ENCODE data around the gene PTPRN2.

DNA sequence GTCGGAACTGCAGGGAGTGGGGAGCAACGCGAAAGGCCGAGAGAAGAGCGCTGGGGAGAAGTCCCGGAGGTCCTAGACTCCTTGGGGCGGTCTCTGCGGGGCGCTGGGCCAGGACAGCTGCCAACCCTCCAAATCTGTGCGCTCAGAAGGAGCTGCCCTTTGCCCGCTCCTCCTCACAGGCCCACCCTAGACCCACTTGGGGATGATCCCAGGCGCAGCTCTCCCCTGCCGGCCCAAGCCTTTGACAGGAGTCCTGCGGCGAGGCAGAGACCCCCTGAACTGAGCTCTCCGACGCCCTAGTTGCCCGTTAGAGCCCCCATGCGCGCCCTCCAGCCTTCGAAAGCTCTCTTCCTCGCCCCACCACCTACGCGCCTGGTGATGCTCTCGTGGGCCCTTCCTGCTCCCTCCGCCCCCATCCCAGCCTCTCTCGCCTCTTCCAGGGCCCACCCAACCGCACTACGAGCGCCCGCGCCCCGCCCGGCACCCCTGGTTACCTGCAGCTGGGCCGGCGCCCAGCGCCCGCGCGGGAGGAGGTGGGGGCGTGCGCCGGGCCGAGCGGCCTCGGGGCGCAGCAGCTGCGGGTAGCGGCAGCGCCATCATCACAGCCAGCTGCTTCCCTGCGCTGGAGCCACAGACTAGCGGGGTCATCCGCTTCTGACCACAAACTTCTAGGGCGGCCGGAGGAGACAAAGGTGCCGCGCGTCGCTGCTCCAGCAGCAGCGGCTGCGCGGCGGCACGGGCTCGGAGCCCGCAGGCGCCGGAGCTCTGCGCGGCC lies 897.4 kb downstream of the PTPRN2 start:
- TF ChIP-seq SUZ12 (IDR thresholded peaks at IDR 0.05), result no peak
- TF ChIP-seq SP1 (IDR thresholded peaks at IDR 0.05), result no peak
- TF ChIP-seq BHLHE40 (IDR thresholded peaks at IDR 0.05; ENCODE audit: borderline replicate concordance), result no peak
- no peak for TF ChIP-seq ARNT (IDR thresholded peaks at IDR 0.05)
- TF ChIP-seq HDGF (IDR thresholded peaks at IDR 0.05; ENCODE audit: borderline replicate concordance), result no peak
- TF ChIP-seq FOXA1 (IDR thresholded peaks at IDR 0.05), result no peak
- no peak for TF ChIP-seq FOXM1 (IDR thresholded peaks at IDR 0.05; ENCODE audit: borderline replicate concordance)
- no peak for TF ChIP-seq ZNF384 (IDR thresholded peaks at IDR 0.05)
- TF ChIP-seq ELF4 (IDR thresholded peaks at IDR 0.05), result no peak
